ENCODE measurements around the gene DPP6.

The DPP6 gene

GRCh38 chr7:154875297-154875696 is 823.1 kb downstream of the DPP6 start:
- TF ChIP-seq CREB1 (IDR thresholded peaks at IDR 0.05; ENCODE audit: low read depth) (no peak), MAX (IDR thresholded peaks at IDR 0.05) (no peak), ZBTB7A (IDR thresholded peaks at IDR 0.05; ENCODE audit: low read depth) (no peak), EP300 (IDR thresholded peaks at IDR 0.05; ENCODE audit: borderline replicate concordance) (no peak), TCF12 (IDR thresholded peaks at IDR 0.05; ENCODE audit: low read depth) (no peak), NFIC (IDR thresholded peaks at IDR 0.05) (no peak), YY1 (IDR thresholded peaks at IDR 0.05; ENCODE audit: low read depth) (no peak), CEBPB (IDR thresholded peaks at IDR 0.05) (no peak), TEAD4 (IDR thresholded peaks at IDR 0.05) (no peak), USF1 (IDR thresholded peaks at IDR 0.05) (no peak), RAD21 (IDR thresholded peaks at IDR 0.05; ENCODE audit: low read depth) (no peak), REST (IDR thresholded peaks at IDR 0.05; ENCODE audit: low read depth) (no peak), FOXM1 (IDR thresholded peaks at IDR 0.05; ENCODE audit: borderline replicate concordance, low read depth) (no peak), EGR1 (IDR thresholded peaks at IDR 0.05) (no peak), TAF1 (IDR thresholded peaks at IDR 0.05; ENCODE audit: low read depth) (no peak)

GRCh38 chr7:154876516-154876915 is 824.3 kb downstream of the DPP6 start:
- TF ChIP-seq NFIC (IDR thresholded peaks at IDR 0.05) (no peak), TCF12 (IDR thresholded peaks at IDR 0.05; ENCODE audit: low read depth) (no peak), TEAD4 (IDR thresholded peaks at IDR 0.05) (no peak), FOXM1 (IDR thresholded peaks at IDR 0.05; ENCODE audit: borderline replicate concordance, low read depth) (no peak), MAX (IDR thresholded peaks at IDR 0.05) (no peak), ZBTB7A (IDR thresholded peaks at IDR 0.05; ENCODE audit: low read depth) (no peak), REST (IDR thresholded peaks at IDR 0.05; ENCODE audit: low read depth) (no peak), EGR1 (IDR thresholded peaks at IDR 0.05) (no peak), EP300 (IDR thresholded peaks at IDR 0.05; ENCODE audit: borderline replicate concordance) (no peak), CREB1 (IDR thresholded peaks at IDR 0.05; ENCODE audit: low read depth) (no peak), TAF1 (IDR thresholded peaks at IDR 0.05; ENCODE audit: low read depth) (no peak), YY1 (IDR thresholded peaks at IDR 0.05; ENCODE audit: low read depth) (no peak)

GRCh38 chr7:154877031-154877430 is 824.8 kb downstream of the DPP6 start:
- TF ChIP-seq CREB1 (IDR thresholded peaks at IDR 0.05; ENCODE audit: low read depth) = no peak
- no peak for TF ChIP-seq ZBTB7A (IDR thresholded peaks at IDR 0.05; ENCODE audit: low read depth)
- TF ChIP-seq MAX (IDR thresholded peaks at IDR 0.05) = no peak
- TF ChIP-seq NFIC (IDR thresholded peaks at IDR 0.05) = no peak
- TF ChIP-seq CEBPB (IDR thresholded peaks at IDR 0.05) = no peak
- no peak for TF ChIP-seq YY1 (IDR thresholded peaks at IDR 0.05; ENCODE audit: low read depth)
- TF ChIP-seq TAF1 (IDR thresholded peaks at IDR 0.05; ENCODE audit: low read depth) = no peak
- TF ChIP-seq TCF12 (IDR thresholded peaks at IDR 0.05; ENCODE audit: low read depth) = no peak
- TF ChIP-seq TEAD4 (IDR thresholded peaks at IDR 0.05) = no peak

- TF ChIP-seq NFIC (IDR thresholded peaks at IDR 0.05) = no peak
- TF ChIP-seq EGR1 (IDR thresholded peaks at IDR 0.05) = no peak
- no peak for TF ChIP-seq EP300 (IDR thresholded peaks at IDR 0.05; ENCODE audit: borderline replicate concordance)
- no peak for TF ChIP-seq REST (IDR thresholded peaks at IDR 0.05; ENCODE audit: low read depth)
- TF ChIP-seq MAX (IDR thresholded peaks at IDR 0.05) = no peak
- no peak for TF ChIP-seq RAD21 (IDR thresholded peaks at IDR 0.05; ENCODE audit: low read depth)
- TF ChIP-seq CREB1 (IDR thresholded peaks at IDR 0.05; ENCODE audit: low read depth) = no peak
- TF ChIP-seq USF1 (IDR thresholded peaks at IDR 0.05) = no peak
- no peak for TF ChIP-seq CEBPB (IDR thresholded peaks at IDR 0.05)
- no peak for TF ChIP-seq TCF12 (IDR thresholded peaks at IDR 0.05; ENCODE audit: low read depth)
Measured at GRCh38 chr7:154879629-154880028, 827.4 kb downstream of the DPP6 start.

Data from Ishikawa (cell line).